GM12878 (cell line): Measurements from ENCODE around the gene RARG. TPM values are rescaled to one million over a fixed set of nuclear protein-coding genes. Genes with fewer than 3 reads are reported as not detected.

Source experiments
- ATAC-seq: fragments of 200-7000 bp; cut with Tn5 transposase; 3 replicates; pipeline ENCODE4 v1.9.1; 2020; ENCODE audit warnings: mild to moderate bottlenecking, moderate library complexity
- BruUV-seq: library from RNA; stranded (reverse); fragments of 400-500 nt; replicated peaks from 2 replicates; lab custom pipeline; 2021; lab: Mats Ljungman, UMichigan
- CTCF ChIA-PET: fragments of 300-600 bp; sonication (Branson Sonifier 250); formaldehyde crosslinking; extraction: SDS; loops from one replicate; lab custom pipeline; 2021; ENCODE audit warnings: inconsistent platforms; lab: Yijun Ruan, JAX
- POLR2A ChIA-PET: fragments of 350-600 bp; formaldehyde crosslinking; extraction: SDS; loops from one replicate; lab custom pipeline; 2021; ENCODE audit warnings: inconsistent platforms; lab: Charles Lee
- RAD21 ChIA-PET: fragments of 300-600 bp; sonication (Branson Sonifier 250); formaldehyde crosslinking; loops from one replicate; lab custom pipeline; 2023; ENCODE audit warnings: antibody characterized with exemption; ENCODE audit not compliant: unreplicated experiment; lab: Charles Lee
- SMC1A ChIA-PET: fragments of 300-600 bp; sonication (Branson Sonifier 250); formaldehyde crosslinking; loops from one replicate; lab custom pipeline; 2023; ENCODE audit not compliant: unreplicated experiment, uncharacterized antibody; lab: Charles Lee
- DNase-seq: peaks from one replicate; pipeline ENCODE4 v3.0.0-alpha.2; 2011; ENCODE audit warnings: low read depth, low spot score
- FAIRE-seq: peaks from 3 replicates; lab custom pipeline; 2011; peaks lifted over from hg19 to GRCh38; lab: Jason Lieb, UNC
- H2AFZ ChIP-seq: 2 replicates; pipeline ENCODE4 v1.6.0; 2011; ENCODE audit warnings: low read depth, low read length, control low read depth; ENCODE audit not compliant: control insufficient read depth
- H3K27ac ChIP-seq: 2 replicates; pipeline ENCODE4 v1.5.1; 2011; ENCODE audit warnings: control low read depth; ENCODE audit not compliant: control insufficient read depth, insufficient read depth
- H3K27me3 ChIP-seq, 2 experiments: replicated peaks in 1 of 2; 2 replicates each; pipeline versions ENCODE4 v1.6.0 to v1.6.1; 2011; ENCODE audit warnings: low read length in 1 of 2; ENCODE audit not compliant: control insufficient read depth in 2 of 2, insufficient read depth in 2 of 2
- H3K36me3 ChIP-seq, 2 experiments: 2 replicates each; pipeline ENCODE4 v1.5.1; 2011; ENCODE audit warnings: low read length in 1 of 2; ENCODE audit not compliant: control insufficient read depth in 2 of 2, insufficient read depth in 2 of 2
- H3K4me1 ChIP-seq: 2 replicates; pipeline ENCODE4 v1.6.1; 2011; ENCODE audit warnings: mild to moderate bottlenecking, low read length, moderate library complexity, mixed read lengths; ENCODE audit not compliant: control insufficient read depth, insufficient read depth
- H3K4me2 ChIP-seq: 2 replicates; pipeline ENCODE4 v1.6.0; 2011; ENCODE audit warnings: control low read depth; ENCODE audit not compliant: control insufficient read depth, insufficient read depth
- H3K4me3 ChIP-seq: fragments of 200-600 bp; sonication (generic); 2 replicates; pipeline ENCODE4 v1.5.1; 2016
- H3K79me2 ChIP-seq: 2 replicates; pipeline ENCODE4 v1.6.0; 2011; ENCODE audit warnings: low read length; ENCODE audit not compliant: control insufficient read depth, insufficient read depth
- H3K9ac ChIP-seq: 2 replicates; pipeline ENCODE4 v1.8.0; 2011; ENCODE audit warnings: low read length, control low read depth, mixed read lengths; ENCODE audit not compliant: control insufficient read depth, insufficient read depth
- H3K9me3 ChIP-seq: replicated peaks from 3 replicates; pipeline ENCODE4 v1.5.1; 2011; ENCODE audit warnings: mild to moderate bottlenecking, low read length; ENCODE audit not compliant: control insufficient read depth, insufficient read depth
- H4K20me1 ChIP-seq: 2 replicates; pipeline ENCODE4 v1.6.0; 2011; ENCODE audit not compliant: control insufficient read depth, insufficient read depth
- CBFB ChIP-seq: IDR thresholded peaks from 2 replicates; pipeline ENCODE4 v1.6.1; 2016; ENCODE audit warnings: antibody characterized with exemption, low read depth
- CBX3 ChIP-seq: fragments of 200-600 bp; sonication (generic); IDR thresholded peaks from 2 replicates; pipeline ENCODE4 v1.6.1; 2016; ENCODE audit warnings: low read depth, borderline replicate concordance
- E4F1 ChIP-seq: fragments of 450-650 bp; IDR thresholded peaks from 2 replicates; pipeline ENCODE4 v1.6.1; 2018; ENCODE audit warnings: borderline replicate concordance, mild to moderate bottlenecking; ENCODE audit not compliant: partially characterized antibody
- ELK1 ChIP-seq: IDR thresholded peaks from 2 replicates; pipeline ENCODE4 v1.6.1; 2012; ENCODE audit warnings: low read depth, low read length, improper control_type of control experiment
- HDGF ChIP-seq: fragments of 450-650 bp; IDR thresholded peaks from 2 replicates; pipeline ENCODE4 v1.6.1; 2016; ENCODE audit warnings: antibody characterized with exemption
- KDM1A ChIP-seq: fragments of 200-600 bp; sonication (generic); IDR thresholded peaks from 2 replicates; pipeline ENCODE4 v1.6.1; 2016; ENCODE audit warnings: borderline replicate concordance
- NR2F1 ChIP-seq: fragments of 450-650 bp; conservative IDR thresholded peaks from 2 replicates; pipeline ENCODE4 v1.6.1; 2017; ENCODE audit warnings: mild to moderate bottlenecking
- SMARCA5 ChIP-seq: fragments of 450-650 bp; IDR thresholded peaks from 2 replicates; pipeline ENCODE4 v1.6.1; 2017; ENCODE audit warnings: mild to moderate bottlenecking
- SRF ChIP-seq, 2 experiments: IDR thresholded peaks; 2 replicates each; pipeline ENCODE4 v1.6.1; 2011; ENCODE audit warnings: low read depth in 2 of 2, low read length in 2 of 2, mild to moderate bottlenecking in 1 of 2, moderate library complexity in 1 of 2
- TCF12 ChIP-seq: IDR thresholded peaks from 2 replicates; pipeline ENCODE4 v1.6.1; 2011; ENCODE audit warnings: low read depth, mild to moderate bottlenecking, low read length
- WGBS: methylation state at CpG from one replicate; pipeline ENCODE4 v1.1.6; 2016; ENCODE audit warnings: low lambda C conversion rate; ENCODE audit not compliant: insufficient replicate concordance, insufficient coverage; ENCODE audit errors: missing lambda C conversion rate; 5-methylcytosine and 5-hydroxymethylcytosine counted together
- in situ Hi-C: fragments of 300-500 bp; cut with MboI; formaldehyde crosslinking; loops from 9 replicates; pipeline ENCODE4 v1.14.3; 2018; ENCODE audit warnings: mixed read lengths
- intact Hi-C: fragments of 100-400 bp; cut with micrococcal nuclease; formaldehyde crosslinking; loops from one replicate; pipeline ENCODE4 v1.14.2; 2022; ENCODE audit not compliant: unreplicated experiment
- polyA plus RNA-seq, 11 experiments: library from polyadenylated mRNA; depleted of rRNA in 4 of 11; unstranded in 6 of 11; stranded (reverse) in 5 of 11; fragments of >200 nt; fragmentation: Nextera tagmentation in 4 of 11; fragmentation: Illumina TruSeq in 1 of 11; extraction: Ambion mirVana in 4 of 11; extraction: Trizol in 1 of 11; gene quantifications; 1 replicate in 1 of 11; 2 replicates in 10 of 11; pipeline versions ENCODE4 v1.2.1 to v1.2.3, GENCODE V29; 2011 to 2016; ENCODE audit warnings: inconsistent platforms in 2 of 11, missing spikeins in 2 of 11, low read depth in 1 of 11
- total RNA-seq, 4 experiments: library from RNA; depleted of rRNA in 3 of 4; stranded (reverse); fragments of >200 nt in 3 of 4; fragmentation: Illumina TruSeq in 1 of 4; extraction: Trizol in 1 of 4; gene quantifications; 2 replicates each; pipeline versions ENCODE4 v1.2.1 to v1.2.3, GENCODE V29; 2013 to 2021
- TF ChIP-seq, protein P1 (sequence below): IDR thresholded peaks from 2 replicates; pipeline ENCODE4 v1.6.1; 2012; ENCODE audit warnings: mild to moderate bottlenecking, low read depth, low read length
- TF ChIP-seq, protein P2 (sequence below): fragments of 450-650 bp; formaldehyde crosslinking; IDR thresholded peaks from 2 replicates; pipeline ENCODE4 v1.5.0; 2022; ENCODE audit warnings: mild to moderate bottlenecking, missing genetic modification characterization

RARG gene
- total and polyA plus RNA-seq, 10 of the 15 experiments (the other 5 are each of a cell fraction or from before 2014, with no cell fraction given): 0.27 to 8.1 (median 4.1) TPM

GRCh38 chr12:53226815-53227214, 5.2 kb downstream of the RARG start (continued):
- no peak for TF ChIP-seq E4F1
- TF ChIP-seq, protein P1, sequence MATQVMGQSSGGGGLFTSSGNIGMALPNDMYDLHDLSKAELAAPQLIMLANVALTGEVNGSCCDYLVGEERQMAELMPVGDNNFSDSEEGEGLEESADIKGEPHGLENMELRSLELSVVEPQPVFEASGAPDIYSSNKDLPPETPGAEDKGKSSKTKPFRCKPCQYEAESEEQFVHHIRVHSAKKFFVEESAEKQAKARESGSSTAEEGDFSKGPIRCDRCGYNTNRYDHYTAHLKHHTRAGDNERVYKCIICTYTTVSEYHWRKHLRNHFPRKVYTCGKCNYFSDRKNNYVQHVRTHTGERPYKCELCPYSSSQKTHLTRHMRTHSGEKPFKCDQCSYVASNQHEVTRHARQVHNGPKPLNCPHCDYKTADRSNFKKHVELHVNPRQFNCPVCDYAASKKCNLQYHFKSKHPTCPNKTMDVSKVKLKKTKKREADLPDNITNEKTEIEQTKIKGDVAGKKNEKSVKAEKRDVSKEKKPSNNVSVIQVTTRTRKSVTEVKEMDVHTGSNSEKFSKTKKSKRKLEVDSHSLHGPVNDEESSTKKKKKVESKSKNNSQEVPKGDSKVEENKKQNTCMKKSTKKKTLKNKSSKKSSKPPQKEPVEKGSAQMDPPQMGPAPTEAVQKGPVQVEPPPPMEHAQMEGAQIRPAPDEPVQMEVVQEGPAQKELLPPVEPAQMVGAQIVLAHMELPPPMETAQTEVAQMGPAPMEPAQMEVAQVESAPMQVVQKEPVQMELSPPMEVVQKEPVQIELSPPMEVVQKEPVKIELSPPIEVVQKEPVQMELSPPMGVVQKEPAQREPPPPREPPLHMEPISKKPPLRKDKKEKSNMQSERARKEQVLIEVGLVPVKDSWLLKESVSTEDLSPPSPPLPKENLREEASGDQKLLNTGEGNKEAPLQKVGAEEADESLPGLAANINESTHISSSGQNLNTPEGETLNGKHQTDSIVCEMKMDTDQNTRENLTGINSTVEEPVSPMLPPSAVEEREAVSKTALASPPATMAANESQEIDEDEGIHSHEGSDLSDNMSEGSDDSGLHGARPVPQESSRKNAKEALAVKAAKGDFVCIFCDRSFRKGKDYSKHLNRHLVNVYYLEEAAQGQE: no peak
- no peak for TF ChIP-seq TCF12
- TF ChIP-seq SMARCA5: no peak

GRCh38 chr12:53225635-53226424, 6.2 kb downstream of the RARG start:
- H3K4me2 ChIP-seq: no peak overlapping the region
- CTCF ChIA-PET: interaction anchor here (0.7 to 1.4 kb wide), 4 partner anchors 13 to 27 kb away, joined by 3 to 6 read pairs (median 4); no protein-coding TSS in a partner anchor
- no peak overlapping the region for H3K4me3 ChIP-seq
- DNase-seq (no peak), ATAC-seq (no peak), FAIRE-seq (no peak)
- POLR2A ChIA-PET: no interaction called here
- no peak overlapping the region for H3K9ac ChIP-seq
- SMC1A ChIA-PET: interaction anchor here (1.1 kb wide), 1 partner anchor 8 kb away, joined by 4 read pairs; no protein-coding TSS in a partner anchor
- H3K79me2 ChIP-seq: no peaks in the 10 kb centered on the region
- H3K9me3 ChIP-seq: no peaks in the 10 kb centered on the region
- H4K20me1 ChIP-seq: no peaks in the 10 kb centered on the region
- H2AFZ ChIP-seq: no peak overlapping the region
- H3K4me1 ChIP-seq: peaks cover 10% of the 10 kb centered on the region
- no peaks in the 10 kb centered on the region for H3K36me3 ChIP-seq
- BruUV-seq: no TSS peak
- 74% methylated on average over 10 of the region's 10 CpGs for WGBS
- intact Hi-C loops: no loop called here
- in situ Hi-C loops: no loop called here
- H3K27ac ChIP-seq: no peak overlapping the region
- no peaks in the 10 kb centered on the region for H3K27me3 ChIP-seq
- RAD21 ChIA-PET: no interaction called here
- TF ChIP-seq SRF (IDR thresholded peaks at IDR 0.05; ENCODE audit: low read depth in 2 of 2, low read length in 2 of 2): no peak
- no peak for TF ChIP-seq KDM1A
- TF ChIP-seq, protein P2, sequence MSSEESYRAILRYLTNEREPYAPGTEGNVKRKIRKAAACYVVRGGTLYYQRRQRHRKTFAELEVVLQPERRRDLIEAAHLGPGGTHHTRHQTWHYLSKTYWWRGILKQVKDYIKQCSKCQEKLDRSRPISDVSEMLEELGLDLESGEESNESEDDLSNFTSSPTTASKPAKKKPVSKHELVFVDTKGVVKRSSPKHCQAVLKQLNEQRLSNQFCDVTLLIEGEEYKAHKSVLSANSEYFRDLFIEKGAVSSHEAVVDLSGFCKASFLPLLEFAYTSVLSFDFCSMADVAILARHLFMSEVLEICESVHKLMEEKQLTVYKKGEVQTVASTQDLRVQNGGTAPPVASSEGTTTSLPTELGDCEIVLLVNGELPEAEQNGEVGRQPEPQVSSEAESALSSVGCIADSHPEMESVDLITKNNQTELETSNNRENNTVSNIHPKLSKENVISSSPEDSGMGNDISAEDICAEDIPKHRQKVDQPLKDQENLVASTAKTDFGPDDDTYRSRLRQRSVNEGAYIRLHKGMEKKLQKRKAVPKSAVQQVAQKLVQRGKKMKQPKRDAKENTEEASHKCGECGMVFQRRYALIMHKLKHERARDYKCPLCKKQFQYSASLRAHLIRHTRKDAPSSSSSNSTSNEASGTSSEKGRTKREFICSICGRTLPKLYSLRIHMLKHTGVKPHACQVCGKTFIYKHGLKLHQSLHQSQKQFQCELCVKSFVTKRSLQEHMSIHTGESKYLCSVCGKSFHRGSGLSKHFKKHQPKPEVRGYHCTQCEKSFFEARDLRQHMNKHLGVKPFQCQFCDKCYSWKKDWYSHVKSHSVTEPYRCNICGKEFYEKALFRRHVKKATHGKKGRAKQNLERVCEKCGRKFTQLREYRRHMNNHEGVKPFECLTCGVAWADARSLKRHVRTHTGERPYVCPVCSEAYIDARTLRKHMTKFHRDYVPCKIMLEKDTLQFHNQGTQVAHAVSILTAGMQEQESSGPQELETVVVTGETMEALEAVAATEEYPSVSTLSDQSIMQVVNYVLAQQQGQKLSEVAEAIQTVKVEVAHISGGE (CRISPR knock-in tag): no peak
- TF ChIP-seq NR2F1: no peak
- TF ChIP-seq ELK1: no peak
- TF ChIP-seq HDGF: no peak
- TF ChIP-seq CBX3: no peak
- no peak for TF ChIP-seq CBFB
